Stimulated activated CD8-positive, alpha-beta memory T cell treated with anti-CD3 and anti-CD28 coated beads, Interleukin-15, amount 100 ng/mL, for 4 hours (primary cell): Measurements from ENCODE around the gene CCDC33.

ENCODE experiments used
- DNase-seq, 2 donors: peaks; one replicate each; pipeline ENCODE4 v3.0.0-alpha.2; 2020; ENCODE audit warnings: low read depth in 2 of 2

CCDC33 gene

GRCh38 chr15:74258456-74259291 is 22.5 kb downstream of the CCDC33 start:
- no peak for DNase-seq

GRCh38 chr15:74259292-74259648 is 23.1 kb downstream of the CCDC33 start:
- DNase-seq: no peak

GRCh38 chr15:74259821-74260607 is 23.9 kb downstream of the CCDC33 start:
- no peak for DNase-seq

GRCh38 chr15:74261041-74261440 is 24.9 kb downstream of the CCDC33 start:
- no peak for DNase-seq

GRCh38 chr15:74261685-74262084 is 25.6 kb downstream of the CCDC33 start:
- no peak for DNase-seq

- DNase-seq: no peak
Observed at GRCh38 chr15:74262151-74262550, 26.0 kb downstream of the CCDC33 start.

- no peak for DNase-seq
Observed at GRCh38 chr15:74262625-74263024, 26.5 kb downstream of the CCDC33 start.

GRCh38 chr15:74263466-74263865 is 27.3 kb downstream of the CCDC33 start:
- DNase-seq: no peak

GRCh38 chr15:74264081-74264501 is 28.0 kb downstream of the CCDC33 start:
- DNase-seq: no peak

- no peak for DNase-seq
Observed at GRCh38 chr15:74265046-74265639, 29.0 kb downstream of the CCDC33 start.

- no peak for DNase-seq
Observed at GRCh38 chr15:74268020-74268419, 31.9 kb downstream of the CCDC33 start.

GRCh38 chr15:74269362-74270035 is 33.4 kb downstream of the CCDC33 start:
- DNase-seq: no peak

GRCh38 chr15:74270155-74270554 is 34.0 kb downstream of the CCDC33 start:
- DNase-seq: no peak

GRCh38 chr15:74270854-74271520 is 34.9 kb downstream of the CCDC33 start:
- DNase-seq: no peak

GRCh38 chr15:74272812-74273211 is 36.7 kb downstream of the CCDC33 start:
- DNase-seq: no peak

GRCh38 chr15:74274470-74275038 is 38.4 kb downstream of the CCDC33 start:
- no peak for DNase-seq

GRCh38 chr15:74275957-74276356 is 39.8 kb downstream of the CCDC33 start:
- no peak for DNase-seq

- DNase-seq: no peak
Observed at GRCh38 chr15:74276560-74276959, 40.4 kb downstream of the CCDC33 start.

- DNase-seq: no peak
Observed at GRCh38 chr15:74277242-74277810, 41.2 kb downstream of the CCDC33 start.

GRCh38 chr15:74278207-74278606 is 42.1 kb downstream of the CCDC33 start:
- no peak for DNase-seq
